Upper lobe of left lung (tissue), 6 donors: ENCODE results near the gene IFITM5. TPM values are rescaled to one million over a fixed set of nuclear protein-coding genes. Genes with fewer than 3 reads are reported as not detected.
"Not testable (repeated sequence)": the region's sequence is repeated elsewhere in the genome, so short reads cannot be mapped to it uniquely, and the experiment has no call there.

Experiments
- ATAC-seq, 2 donors: fragments of 200-7000 bp; cut with Tn5 transposase; one replicate each; pipeline ENCODE4 v1.9.1; 2022; ENCODE audit warnings: mild to moderate bottlenecking in 2 of 2, moderate library complexity in 2 of 2; ENCODE audit not compliant: low FRiP score in 2 of 2
- DNase-seq, 2 donors: peaks; one replicate each; pipeline ENCODE4 v3.0.0-alpha.2; 2019 to 2020
- H3K27ac ChIP-seq, 4 donors: fragments of 200-600 bp; sonication (generic); one replicate each; pipeline ENCODE4 v1.5.1; 2016 to 2019
- H3K27me3 ChIP-seq, 4 donors: fragments of 200-600 bp; sonication (generic); one replicate each; pipeline ENCODE4 v1.5.1; 2017 to 2019
- H3K36me3 ChIP-seq, 4 donors: fragments of 200-600 bp; sonication (generic); one replicate each; pipeline ENCODE4 v1.5.1; 2016 to 2019
- H3K4me1 ChIP-seq, 4 donors: fragments of 200-600 bp; sonication (generic); one replicate each; pipeline ENCODE4 v1.5.1; 2018 to 2019
- H3K4me3 ChIP-seq, 4 donors: fragments of 200-600 bp; sonication (generic); one replicate each; pipeline ENCODE4 v1.5.1; 2017 to 2019; ENCODE audit warnings: mild to moderate bottlenecking in 2 of 4, moderate library complexity in 1 of 4
- H3K9me3 ChIP-seq, 4 donors: fragments of 200-600 bp; sonication (generic); one replicate each; pipeline ENCODE4 v1.5.1; 2018 to 2019
- EP300 ChIP-seq, 4 donors: sonication (generic); formaldehyde crosslinking; IDR thresholded peaks; one replicate each; pipeline ENCODE4 v1.5.1; 2017; ENCODE audit warnings: antibody characterized with exemption in 4 of 4, control low read depth in 2 of 4
- POLR2A ChIP-seq, 4 donors: fragments of 450-650 bp; IDR thresholded peaks; one replicate each; pipeline ENCODE4 v1.5.1; 2016 to 2017; ENCODE audit warnings: antibody characterized with exemption in 4 of 4, mild to moderate bottlenecking in 2 of 4
- POLR2AphosphoS5 ChIP-seq, 2 donors: sonication (generic); formaldehyde crosslinking; IDR thresholded peaks; one replicate each; pipeline ENCODE4 v1.5.1; 2017; ENCODE audit warnings: antibody characterized with exemption in 2 of 2
- WGBS, 2 donors: methylation state at CpG; one replicate each; pipeline ENCODE4 v1.1.5; 2017 to 2018; 5-methylcytosine and 5-hydroxymethylcytosine counted together
- total RNA-seq, 6 donors: library from RNA; depleted of rRNA in 4 of 6; stranded (reverse); fragments of >200 nt in 4 of 6; gene quantifications; one replicate each; pipeline versions ENCODE4 v1.1.0 to v1.2.1, GENCODE V29; 2016 to 2021
- TF ChIP-seq, protein P1 (sequence below), 6 experiments: fragments of 450-650 bp in 4 of 6; fragments of 200-600 bp in 2 of 6; sonication (generic) in 2 of 6; IDR thresholded peaks; one replicate each; pipeline ENCODE4 v1.5.1; 2016 to 2019; ENCODE audit warnings: antibody characterized with exemption in 6 of 6
- donor health status: DM: no; HTN: no; CAD: no; lungs with moderate emphysema.
- donor health status: DM: no; HTN: yes; CAD: no; lungs with severe emphysema.

Gene IFITM5
- total RNA-seq, 6 donors from 2014 or later = not detected

DNA sequence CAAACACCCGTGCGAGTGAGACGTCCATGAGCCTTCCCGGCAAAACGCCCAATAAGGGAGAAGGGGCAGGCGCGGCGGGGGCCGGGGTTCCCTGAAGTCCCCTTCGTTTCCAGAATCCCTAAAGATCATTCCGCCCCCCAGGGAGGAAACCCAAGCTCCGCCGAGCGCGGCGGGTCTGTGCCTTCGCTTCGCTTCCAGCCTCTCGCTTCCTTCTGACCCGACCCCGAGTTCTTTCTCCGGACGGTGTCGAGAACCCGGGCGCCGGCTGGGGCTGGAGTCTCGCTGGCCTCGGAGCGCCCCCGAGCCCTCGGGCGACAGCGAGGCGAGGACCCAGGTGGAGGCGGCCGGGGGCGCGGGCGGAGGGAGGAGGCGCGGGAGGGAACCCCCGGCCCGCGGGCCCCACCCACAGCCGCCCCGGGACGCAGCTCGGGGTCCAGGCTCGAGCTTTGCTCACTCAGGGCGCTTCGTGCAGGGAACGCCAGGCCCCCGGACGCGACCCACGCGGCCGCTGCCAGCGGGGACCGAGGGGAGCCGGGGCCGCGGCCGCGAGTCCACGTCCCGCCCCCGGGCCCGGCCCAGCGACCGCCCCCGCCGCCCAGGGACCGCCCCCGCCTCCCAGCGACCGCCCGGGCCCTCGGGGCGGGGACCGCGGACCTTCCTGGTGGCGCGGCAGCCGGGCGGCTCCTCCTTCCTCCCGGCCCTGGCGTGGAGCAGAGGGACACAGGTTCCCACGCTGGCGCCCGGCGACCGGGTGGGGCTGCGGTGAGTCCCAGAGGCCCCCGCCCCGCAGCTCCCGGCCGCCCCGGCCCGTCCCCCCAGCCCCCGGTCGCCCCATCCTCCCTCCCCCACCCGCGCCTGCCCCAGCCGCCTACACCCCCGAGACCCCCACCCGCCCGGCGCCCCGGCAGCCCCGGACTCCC, 10.6 kb downstream of the IFITM5 start, which contains the start of gene PGGHG:
Gene PGGHG (plus strand): TSS at position 649 of the 920 bp plus-strand sequence. CDS start 691 bp downstream, outside the sequence.
- whole genome bisulfite sequencing, 2 donors = 0 to 2% methylated on average over 8 to 65 of the region's 112 CpGs
- H3K9me3 ChIP-seq = no peaks in the 10 kb centered on the region
- peak in 1 of 2 donors; percentile 55 for TF ChIP-seq POLR2AphosphoS5 (IDR thresholded peaks at IDR 0.05)
- peak in 1 of 4 donors; percentile 62 for TF ChIP-seq POLR2A (IDR thresholded peaks at IDR 0.05)
- TF ChIP-seq, protein P1, sequence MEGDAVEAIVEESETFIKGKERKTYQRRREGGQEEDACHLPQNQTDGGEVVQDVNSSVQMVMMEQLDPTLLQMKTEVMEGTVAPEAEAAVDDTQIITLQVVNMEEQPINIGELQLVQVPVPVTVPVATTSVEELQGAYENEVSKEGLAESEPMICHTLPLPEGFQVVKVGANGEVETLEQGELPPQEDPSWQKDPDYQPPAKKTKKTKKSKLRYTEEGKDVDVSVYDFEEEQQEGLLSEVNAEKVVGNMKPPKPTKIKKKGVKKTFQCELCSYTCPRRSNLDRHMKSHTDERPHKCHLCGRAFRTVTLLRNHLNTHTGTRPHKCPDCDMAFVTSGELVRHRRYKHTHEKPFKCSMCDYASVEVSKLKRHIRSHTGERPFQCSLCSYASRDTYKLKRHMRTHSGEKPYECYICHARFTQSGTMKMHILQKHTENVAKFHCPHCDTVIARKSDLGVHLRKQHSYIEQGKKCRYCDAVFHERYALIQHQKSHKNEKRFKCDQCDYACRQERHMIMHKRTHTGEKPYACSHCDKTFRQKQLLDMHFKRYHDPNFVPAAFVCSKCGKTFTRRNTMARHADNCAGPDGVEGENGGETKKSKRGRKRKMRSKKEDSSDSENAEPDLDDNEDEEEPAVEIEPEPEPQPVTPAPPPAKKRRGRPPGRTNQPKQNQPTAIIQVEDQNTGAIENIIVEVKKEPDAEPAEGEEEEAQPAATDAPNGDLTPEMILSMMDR (IDR thresholded peaks at IDR 0.05) = no peak
- TF ChIP-seq EP300 (IDR thresholded peaks at IDR 0.05) = no peak
- DNase-seq (peak; percentile 85 to 96), ATAC-seq (peak; percentile 62 to 90)
- no peaks in the 10 kb centered on the region for H3K27me3 ChIP-seq
- peaks cover 0 to 20% (median 9%) of the 10 kb centered on the region in 4 donors for H3K36me3 ChIP-seq
- peak within 1 kb of the TSS; percentile 80 to 88 (median 82) for H3K4me3 ChIP-seq
- H3K27ac ChIP-seq = peak within 1 kb of the TSS; percentile 81 to 91 (median 84)
- H3K4me1 ChIP-seq = peaks cover 14 to 25% (median 21%) of the 10 kb centered on the region in 4 donors

DNA sequence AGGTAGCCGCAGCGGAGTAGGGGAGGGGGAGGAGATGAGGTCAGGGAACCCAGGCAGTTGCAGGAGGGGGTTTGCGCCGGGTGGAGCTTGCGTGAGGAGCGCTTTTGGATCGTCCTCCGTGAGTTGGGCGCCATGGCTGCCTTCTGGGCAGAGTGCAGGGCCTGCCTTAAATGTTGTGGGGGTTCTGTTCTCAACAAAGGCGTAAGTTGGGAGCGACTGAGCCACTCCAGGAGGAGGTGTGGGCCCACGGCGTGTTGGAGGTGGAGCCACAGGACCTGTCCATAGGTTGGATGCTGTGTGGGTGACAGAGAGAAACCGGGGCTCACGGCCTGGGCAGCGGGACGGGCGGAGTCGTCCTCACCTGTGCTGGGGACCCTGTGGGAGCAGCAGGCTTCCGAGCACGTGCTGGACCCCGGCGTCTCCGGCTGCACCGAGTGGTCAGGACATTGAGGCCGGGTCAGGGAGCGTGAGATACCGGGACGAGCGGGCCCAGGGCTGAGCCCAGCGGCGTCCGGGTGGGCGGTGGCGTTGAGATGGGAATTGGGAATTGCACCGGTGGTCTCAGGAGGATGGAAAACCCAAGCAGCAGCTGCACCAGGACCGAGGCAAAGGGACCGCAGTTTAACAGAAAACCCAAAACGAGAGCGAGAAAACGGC, 11.4 kb downstream of the IFITM5 start:
- Histone ChIP-seq H3K36me3 (peaks cover 0 to 12% (median 3%) of the 10 kb centered on the region in 4 donors), H3K4me3 (peak overlapping the region; percentile 80 to 88 (median 82)), H3K4me1 (peaks cover 14 to 25% (median 21%) of the 10 kb centered on the region in 4 donors), H3K9me3 (no peaks in the 10 kb centered on the region), H3K27me3 (no peaks in the 10 kb centered on the region), H3K27ac (peak overlapping the region; percentile 81 to 91 (median 84))
- DNase-seq (peak; percentile 32 to 87), ATAC-seq (no peak)
- TF ChIP-seq EP300 (IDR thresholded peaks at IDR 0.05) (no peak), POLR2AphosphoS5 (IDR thresholded peaks at IDR 0.05) (no peak), POLR2A (IDR thresholded peaks at IDR 0.05) (peak in 1 of 4 donors; percentile 48)
- TF ChIP-seq, protein P1 (IDR thresholded peaks at IDR 0.05) = no peak
- 25 to 33% methylated on average over 24 to 41 of the region's 41 CpGs for WGBS, 2 donors

DNA sequence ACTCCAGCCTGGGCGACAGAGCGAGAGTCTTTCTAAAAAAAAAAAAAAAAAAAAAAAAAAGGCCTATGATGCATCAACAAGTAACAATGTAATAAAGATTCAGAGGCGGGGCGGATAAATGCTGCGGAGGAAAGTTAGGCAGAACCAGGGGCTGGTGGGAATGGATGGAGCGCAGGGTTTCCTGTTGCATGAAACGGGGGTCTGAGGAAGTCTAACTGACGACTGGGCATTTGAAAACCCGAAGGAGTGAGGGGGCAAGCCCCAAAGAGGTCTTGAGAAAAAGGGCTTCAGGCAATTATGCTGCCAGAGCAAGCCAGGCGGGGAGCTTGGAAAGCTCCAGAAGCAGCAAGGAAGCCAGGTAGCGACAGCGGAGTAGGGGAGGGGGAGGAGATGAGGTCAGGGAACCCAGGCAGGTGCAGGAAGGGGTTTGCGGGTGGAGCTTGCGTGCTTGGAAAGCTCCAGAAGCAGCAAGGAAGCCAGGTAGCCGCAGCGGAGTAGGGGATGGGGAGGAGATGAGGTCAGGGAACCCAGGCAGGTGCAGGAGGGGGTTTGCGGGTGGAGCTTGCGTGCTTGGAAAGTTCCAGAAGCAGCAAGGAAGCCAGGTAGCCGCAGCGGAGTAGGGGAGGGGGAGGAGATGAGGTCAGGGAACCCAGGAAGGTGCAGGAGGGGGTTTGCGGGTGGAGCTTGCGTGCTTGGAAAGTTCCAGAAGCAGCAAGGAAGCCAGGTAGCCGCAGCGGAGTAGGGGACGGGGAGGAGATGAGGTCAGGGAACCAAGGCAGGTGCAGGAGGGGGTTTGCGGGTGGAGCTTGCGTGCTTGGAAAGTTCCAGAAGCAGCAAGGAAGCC, 12.1 kb downstream of the IFITM5 start:
- ATAC-seq, H3K27me3 ChIP-seq, H3K36me3 ChIP-seq, H3K9me3 ChIP-seq: not testable (repeated sequence)
- Histone ChIP-seq H3K27ac (peak overlapping the region in 2 of 4 donors; percentile 81 to 91), H3K4me1 (peaks cover 14 to 25% (median 21%) of the 10 kb centered on the region in 4 donors), H3K4me3 (peak overlapping the region in 3 of 4 donors; percentile 82 to 88 (median 83))
- WGBS, 2 donors = 66 to 82% methylated on average over 27 of the region's 27 CpGs
- DNase-seq = peak in 1 of 2 donors; percentile 26

DNA sequence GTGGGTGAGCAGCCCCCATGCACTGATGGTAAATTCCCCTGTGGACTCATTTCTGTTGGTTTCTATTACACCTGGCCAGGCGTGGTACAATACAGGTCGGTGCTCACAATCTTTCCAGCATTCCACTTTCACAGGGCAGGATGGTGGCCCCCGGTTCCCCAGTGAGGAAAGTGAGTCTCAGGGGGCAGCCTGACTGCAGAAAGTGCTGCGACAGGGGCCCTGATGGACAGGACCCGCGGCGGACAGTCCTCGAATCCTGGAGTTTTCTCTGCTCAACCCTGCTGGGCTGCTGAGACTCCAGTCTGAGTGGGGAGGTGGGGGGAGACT, 13.5 kb downstream of the IFITM5 start:
- DNase-seq (no peak), ATAC-seq (no peak)
- H3K4me3 ChIP-seq = no peak overlapping the region
- H3K27me3 ChIP-seq = peaks cover 0 to 20% (median 11%) of the 10 kb centered on the region in 4 donors
- no peaks in the 10 kb centered on the region for H3K36me3 ChIP-seq
- peaks cover 23 to 36% (median 30%) of the 10 kb centered on the region in 4 donors for H3K4me1 ChIP-seq
- no peaks in the 10 kb centered on the region for H3K9me3 ChIP-seq
- 82 to 93% methylated on average over 8 of the region's 8 CpGs for WGBS, 2 donors
- TF ChIP-seq POLR2A (IDR thresholded peaks at IDR 0.05) = no peak
- no peak overlapping the region for H3K27ac ChIP-seq

DNA sequence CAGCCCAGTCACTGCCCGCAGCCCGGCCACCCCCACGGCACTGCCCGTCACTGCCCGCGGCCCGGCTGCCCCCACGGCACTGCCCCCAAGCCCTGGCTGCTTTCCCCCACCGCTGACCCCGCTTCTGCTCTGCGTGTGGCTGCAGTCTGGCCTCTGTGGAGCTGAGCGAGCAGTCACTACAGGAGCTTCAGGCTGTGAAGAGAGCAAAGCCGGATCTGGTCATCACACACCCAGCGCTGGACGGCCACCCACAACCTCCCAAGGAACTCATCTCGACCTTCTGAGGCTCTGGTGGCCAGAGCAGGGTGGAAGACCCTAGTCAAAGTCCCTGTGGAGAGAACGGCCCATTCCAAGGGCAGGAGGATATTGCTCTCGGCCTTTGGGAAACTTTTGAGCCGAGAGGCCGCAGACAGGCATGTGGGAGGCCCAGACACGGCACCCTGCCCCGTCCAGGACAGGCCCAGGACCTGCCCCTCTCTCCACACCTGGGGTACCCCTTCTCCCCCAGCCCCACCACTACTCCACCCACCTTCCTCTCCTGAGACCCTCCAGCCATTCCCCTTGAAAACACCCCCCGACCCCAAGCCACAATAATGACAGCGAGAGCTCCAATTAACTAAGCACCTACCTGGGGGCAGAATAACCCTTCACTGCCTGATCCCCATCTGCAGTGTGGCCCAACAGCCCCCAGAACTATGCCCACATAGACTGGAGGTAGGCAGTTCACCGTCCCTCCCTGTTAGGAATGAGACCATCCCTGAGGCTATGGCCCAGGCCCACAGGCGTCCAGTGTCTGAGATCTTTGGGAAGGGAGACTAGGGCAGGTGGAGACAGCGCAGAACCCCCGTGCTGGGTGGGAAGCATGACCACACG, 14.1 kb downstream of the IFITM5 start:
- TF ChIP-seq POLR2A (IDR thresholded peaks at IDR 0.05) (no peak), POLR2AphosphoS5 (IDR thresholded peaks at IDR 0.05) (no peak), EP300 (IDR thresholded peaks at IDR 0.05) (no peak)
- TF ChIP-seq, protein P1 (IDR thresholded peaks at IDR 0.05) = no peak
- Histone ChIP-seq H3K27me3 (peaks cover 0 to 25% (median 14%) of the 10 kb centered on the region in 4 donors), H3K27ac (no peak overlapping the region), H3K4me1 (peaks cover 27 to 41% (median 34%) of the 10 kb centered on the region in 4 donors), H3K36me3 (no peaks in the 10 kb centered on the region), H3K9me3 (no peaks in the 10 kb centered on the region), H3K4me3 (no peak overlapping the region)
- 90 to 92% methylated on average over 20 to 25 of the region's 29 CpGs for WGBS, 2 donors
- DNase-seq (peak in 1 of 2 donors; percentile 72), ATAC-seq (no peak)
